ENCODE results near the gene TPR.

The TPR gene

DNA sequence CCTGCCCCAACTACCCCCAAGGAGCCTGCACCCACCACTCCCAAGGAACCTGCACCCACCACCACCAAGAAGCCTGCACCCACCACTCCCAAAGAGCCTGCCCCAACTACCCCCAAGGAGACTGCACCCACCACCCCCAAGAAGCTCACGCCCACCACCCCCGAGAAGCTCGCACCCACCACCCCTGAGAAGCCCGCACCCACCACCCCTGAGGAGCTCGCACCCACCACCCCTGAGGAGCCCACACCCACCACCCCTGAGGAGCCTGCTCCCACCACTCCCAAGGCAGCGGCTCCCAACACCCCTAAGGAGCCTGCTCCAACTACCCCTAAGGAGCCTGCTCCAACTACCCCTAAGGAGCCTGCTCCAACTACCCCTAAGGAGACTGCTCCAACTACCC, 67.6 kb downstream of the TPR start:
- H3K27me3 ChIP-seq (ENCODE audit: control insufficient read depth in 5 of 5, insufficient read depth in 4 of 5, low read length in 5 of 5) = no peaks in the 10 kb centered on the region
- H3K9me3 ChIP-seq (ENCODE audit: control insufficient read depth in 5 of 5, low read length in 5 of 5) = no peaks in the 10 kb centered on the region
- no peak overlapping the region for H3K27ac ChIP-seq (ENCODE audit: low read depth, low read length)
- no peak overlapping the region for H3K9ac ChIP-seq (ENCODE audit: low read length in 5 of 5)
- peaks cover 0 to 6% (median 0%) of the 10 kb centered on the region in 5 donors for H3K4me1 ChIP-seq (ENCODE audit: control insufficient read depth in 5 of 5, insufficient read depth in 5 of 5, low read length in 5 of 5)
- no peak overlapping the region for H3K4me3 ChIP-seq (ENCODE audit: low read depth in 1 of 5, low read length in 5 of 5)
- peaks cover 4 to 10% (median 7%) of the 10 kb centered on the region in 5 donors for H3K36me3 ChIP-seq (ENCODE audit: control insufficient read depth in 5 of 5, insufficient read depth in 5 of 5, low read length in 5 of 5)

DNA sequence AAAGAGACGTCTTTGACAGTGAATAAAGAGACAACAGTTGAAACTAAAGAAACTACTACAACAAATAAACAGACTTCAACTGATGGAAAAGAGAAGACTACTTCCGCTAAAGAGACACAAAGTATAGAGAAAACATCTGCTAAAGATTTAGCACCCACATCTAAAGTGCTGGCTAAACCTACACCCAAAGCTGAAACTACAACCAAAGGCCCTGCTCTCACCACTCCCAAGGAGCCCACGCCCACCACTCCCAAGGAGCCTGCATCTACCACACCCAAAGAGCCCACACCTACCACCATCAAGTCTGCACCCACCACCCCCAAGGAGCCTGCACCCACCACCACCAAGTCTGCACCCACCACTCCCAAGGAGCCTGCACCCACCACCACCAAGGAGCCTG, 68.5 kb downstream of the TPR start:
- no peak overlapping the region for H3K4me3 ChIP-seq (ENCODE audit: low read depth in 1 of 5, low read length in 5 of 5)
- no peak overlapping the region for H3K27ac ChIP-seq (ENCODE audit: low read depth, low read length)
- H3K4me1 ChIP-seq (ENCODE audit: control insufficient read depth in 5 of 5, insufficient read depth in 5 of 5, low read length in 5 of 5) = peaks cover 0 to 6% (median 0%) of the 10 kb centered on the region in 5 donors
- no peaks in the 10 kb centered on the region for H3K9me3 ChIP-seq (ENCODE audit: control insufficient read depth in 5 of 5, low read length in 5 of 5)
- no peak overlapping the region for H3K9ac ChIP-seq (ENCODE audit: low read length in 5 of 5)
- no peaks in the 10 kb centered on the region for H3K27me3 ChIP-seq (ENCODE audit: control insufficient read depth in 5 of 5, insufficient read depth in 4 of 5, low read length in 5 of 5)
- H3K36me3 ChIP-seq (ENCODE audit: control insufficient read depth in 5 of 5, insufficient read depth in 5 of 5, low read length in 5 of 5) = peaks cover 0 to 5% (median 0%) of the 10 kb centered on the region in 5 donors

DNA sequence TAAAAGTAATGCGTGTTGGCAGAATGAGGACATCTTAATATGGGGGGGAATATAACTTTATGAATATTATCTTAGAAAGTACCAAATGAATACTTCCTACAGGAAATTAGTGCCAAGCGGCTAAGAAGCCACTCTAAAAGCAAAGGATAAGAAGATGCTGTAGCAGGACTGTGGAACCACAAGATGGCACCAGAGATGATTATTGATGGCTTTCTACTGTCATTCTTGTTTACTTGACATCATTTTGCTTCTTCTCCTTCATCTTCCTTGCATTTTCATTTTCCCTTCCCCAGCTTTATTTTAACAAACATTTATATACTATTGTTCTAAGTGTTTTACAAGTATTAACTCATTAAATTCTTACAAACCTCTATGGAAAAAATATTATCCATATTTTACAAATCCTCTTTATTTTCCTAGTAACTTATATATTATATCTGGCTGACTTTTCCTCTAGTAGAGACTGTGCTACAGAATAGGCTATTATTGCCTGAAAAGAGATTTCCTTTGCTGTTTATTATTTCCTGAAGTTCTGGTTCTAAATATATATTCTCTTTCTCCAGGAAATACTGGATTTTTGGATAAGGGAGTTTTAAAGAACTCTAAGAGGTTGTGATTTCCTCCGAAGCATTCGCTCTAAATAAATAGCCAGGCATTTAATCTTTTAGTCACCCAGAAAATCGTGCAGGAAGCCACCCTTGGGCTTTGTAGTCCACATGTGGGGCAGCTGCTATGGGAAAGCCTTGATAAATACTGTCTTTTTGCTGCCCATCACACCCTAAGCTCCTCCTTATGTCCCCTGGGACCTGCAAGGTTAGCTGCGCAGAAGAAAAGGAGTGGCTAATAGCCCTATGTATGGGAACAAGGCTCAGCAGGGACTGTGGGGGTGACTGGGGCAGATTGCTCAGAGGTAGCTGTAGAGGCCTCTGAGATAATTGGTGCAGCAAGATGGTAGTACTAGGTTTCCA, 69.8 kb downstream of the TPR start:
- Histone ChIP-seq H3K4me3 (ENCODE audit: low read depth in 1 of 5, low read length in 5 of 5) (no peak overlapping the region), H3K4me1 (ENCODE audit: control insufficient read depth in 5 of 5, insufficient read depth in 5 of 5, low read length in 5 of 5) (peaks cover 0 to 6% (median 0%) of the 10 kb centered on the region in 5 donors), H3K9ac (ENCODE audit: low read length in 5 of 5) (no peak overlapping the region), H3K9me3 (ENCODE audit: control insufficient read depth in 5 of 5, low read length in 5 of 5) (no peaks in the 10 kb centered on the region), H3K36me3 (ENCODE audit: control insufficient read depth in 5 of 5, insufficient read depth in 5 of 5, low read length in 5 of 5) (peaks cover 0 to 1% (median 0%) of the 10 kb centered on the region in 5 donors), H3K27ac (ENCODE audit: low read depth, low read length) (no peak overlapping the region), H3K27me3 (ENCODE audit: control insufficient read depth in 5 of 5, insufficient read depth in 4 of 5, low read length in 5 of 5) (no peaks in the 10 kb centered on the region)

DNA sequence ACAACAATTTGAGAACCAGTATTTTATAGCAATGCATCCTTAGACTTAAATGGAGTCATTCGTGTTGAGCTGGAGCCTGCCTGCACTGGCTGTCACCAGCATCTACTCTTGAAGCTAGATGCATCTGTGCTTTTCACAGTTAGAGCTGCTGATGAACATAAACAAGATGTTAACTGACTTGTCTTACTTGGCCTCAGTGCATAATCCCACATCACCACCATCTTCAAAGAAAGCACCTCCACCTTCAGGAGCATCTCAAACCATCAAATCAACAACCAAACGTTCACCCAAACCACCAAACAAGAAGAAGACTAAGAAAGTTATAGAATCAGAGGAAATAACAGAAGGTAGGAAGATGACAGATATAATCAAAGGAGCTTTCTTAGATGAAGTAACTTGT, 71.1 kb downstream of the TPR start:
- H3K27me3 ChIP-seq (ENCODE audit: control insufficient read depth in 5 of 5, insufficient read depth in 4 of 5, low read length in 5 of 5) = no peaks in the 10 kb centered on the region
- H3K9ac ChIP-seq (ENCODE audit: low read length in 5 of 5) = no peak overlapping the region
- H3K4me1 ChIP-seq (ENCODE audit: control insufficient read depth in 5 of 5, insufficient read depth in 5 of 5, low read length in 5 of 5) = peaks cover 0 to 6% (median 0%) of the 10 kb centered on the region in 5 donors
- H3K4me3 ChIP-seq (ENCODE audit: low read depth in 1 of 5, low read length in 5 of 5) = no peak overlapping the region
- H3K9me3 ChIP-seq (ENCODE audit: control insufficient read depth in 5 of 5, low read length in 5 of 5) = no peaks in the 10 kb centered on the region
- H3K36me3 ChIP-seq (ENCODE audit: control insufficient read depth in 5 of 5, insufficient read depth in 5 of 5, low read length in 5 of 5) = no peaks in the 10 kb centered on the region
- no peak overlapping the region for H3K27ac ChIP-seq (ENCODE audit: low read depth, low read length)

DNA sequence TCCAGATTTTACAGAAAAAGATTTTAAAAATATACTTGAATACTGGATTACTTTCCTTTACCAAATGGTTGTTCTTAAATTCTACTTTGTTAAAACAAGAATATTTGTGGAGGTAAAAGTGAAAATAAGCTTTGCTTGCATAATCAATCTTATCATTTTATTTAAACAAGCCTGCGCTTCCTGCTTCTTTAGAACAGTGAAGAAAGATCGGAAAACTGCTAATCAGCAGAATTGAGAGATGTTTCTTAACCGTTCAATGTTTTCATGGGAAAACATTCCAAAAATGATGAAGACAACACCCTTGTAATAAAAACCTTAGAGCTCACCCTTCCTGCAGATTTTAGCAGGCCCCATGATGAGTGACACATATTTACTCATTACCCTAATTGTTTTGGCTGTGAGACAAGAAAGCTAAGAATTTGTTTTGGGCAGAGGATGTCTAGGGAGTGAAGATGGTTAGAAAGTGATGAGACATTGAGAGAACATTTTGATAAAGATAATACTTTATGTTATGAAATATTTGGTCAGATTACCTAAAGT, 72.6 kb downstream of the TPR start:
- peaks cover 0 to 6% (median 3%) of the 10 kb centered on the region in 5 donors for H3K4me1 ChIP-seq (ENCODE audit: control insufficient read depth in 5 of 5, insufficient read depth in 5 of 5, low read length in 5 of 5)
- H3K9ac ChIP-seq (ENCODE audit: low read length in 5 of 5) = no peak overlapping the region
- no peaks in the 10 kb centered on the region for H3K9me3 ChIP-seq (ENCODE audit: control insufficient read depth in 5 of 5, low read length in 5 of 5)
- no peak overlapping the region for H3K4me3 ChIP-seq (ENCODE audit: low read depth in 1 of 5, low read length in 5 of 5)
- H3K36me3 ChIP-seq (ENCODE audit: control insufficient read depth in 5 of 5, insufficient read depth in 5 of 5, low read length in 5 of 5) = no peaks in the 10 kb centered on the region
- no peaks in the 10 kb centered on the region for H3K27me3 ChIP-seq (ENCODE audit: control insufficient read depth in 5 of 5, insufficient read depth in 4 of 5, low read length in 5 of 5)
- no peak overlapping the region for H3K27ac ChIP-seq (ENCODE audit: low read depth, low read length)

DNA sequence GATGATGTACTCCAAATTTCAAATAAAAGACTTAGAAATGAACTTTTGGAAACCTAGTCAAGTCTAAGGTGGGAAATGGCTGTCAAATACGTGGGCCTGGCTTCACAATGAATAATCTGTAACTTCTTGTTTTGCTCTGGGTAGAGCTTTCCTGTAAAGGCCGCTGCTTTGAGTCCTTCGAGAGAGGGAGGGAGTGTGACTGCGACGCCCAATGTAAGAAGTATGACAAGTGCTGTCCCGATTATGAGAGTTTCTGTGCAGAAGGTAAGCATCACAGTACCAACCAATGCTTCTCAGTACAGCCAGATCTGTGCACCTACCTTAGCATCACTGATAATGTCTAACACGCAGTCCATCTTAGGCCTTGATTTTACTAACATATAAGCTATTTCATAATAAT, 73.6 kb downstream of the TPR start:
- Histone ChIP-seq H3K9me3 (ENCODE audit: control insufficient read depth in 5 of 5, low read length in 5 of 5) (no peaks in the 10 kb centered on the region), H3K4me3 (ENCODE audit: low read depth in 1 of 5, low read length in 5 of 5) (no peak overlapping the region), H3K36me3 (ENCODE audit: control insufficient read depth in 5 of 5, insufficient read depth in 5 of 5, low read length in 5 of 5) (no peaks in the 10 kb centered on the region), H3K27me3 (ENCODE audit: control insufficient read depth in 5 of 5, insufficient read depth in 4 of 5, low read length in 5 of 5) (no peaks in the 10 kb centered on the region), H3K27ac (ENCODE audit: low read depth, low read length) (no peak overlapping the region), H3K4me1 (ENCODE audit: control insufficient read depth in 5 of 5, insufficient read depth in 5 of 5, low read length in 5 of 5) (peaks cover 0 to 6% (median 3%) of the 10 kb centered on the region in 5 donors), H3K9ac (ENCODE audit: low read length in 5 of 5) (no peak overlapping the region)

DNA sequence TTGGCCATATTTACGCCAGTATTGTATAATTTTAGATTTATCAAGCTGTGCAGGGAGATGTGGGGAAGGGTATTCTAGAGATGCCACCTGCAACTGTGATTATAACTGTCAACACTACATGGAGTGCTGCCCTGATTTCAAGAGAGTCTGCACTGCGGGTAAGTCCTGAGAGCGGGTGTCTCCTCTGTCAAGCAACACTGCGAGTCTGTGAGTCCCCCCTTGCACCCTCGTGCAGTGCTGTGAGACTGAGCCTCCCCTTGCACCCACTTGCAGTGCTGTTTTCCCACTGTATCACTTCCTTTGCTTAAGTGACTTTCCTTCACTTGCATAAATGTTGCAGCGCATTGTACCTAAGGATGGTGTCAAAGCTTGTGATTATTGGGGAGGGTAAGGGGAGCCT, 75.0 kb downstream of the TPR start:
- Histone ChIP-seq H3K27ac (ENCODE audit: low read depth, low read length) (no peak overlapping the region), H3K9ac (ENCODE audit: low read length in 5 of 5) (no peak overlapping the region), H3K4me3 (ENCODE audit: low read depth in 1 of 5, low read length in 5 of 5) (no peak overlapping the region), H3K36me3 (ENCODE audit: control insufficient read depth in 5 of 5, insufficient read depth in 5 of 5, low read length in 5 of 5) (no peaks in the 10 kb centered on the region), H3K4me1 (ENCODE audit: control insufficient read depth in 5 of 5, insufficient read depth in 5 of 5, low read length in 5 of 5) (peaks cover 0 to 8% (median 5%) of the 10 kb centered on the region in 5 donors), H3K9me3 (ENCODE audit: control insufficient read depth in 5 of 5, low read length in 5 of 5) (no peaks in the 10 kb centered on the region), H3K27me3 (ENCODE audit: control insufficient read depth in 5 of 5, insufficient read depth in 4 of 5, low read length in 5 of 5) (no peaks in the 10 kb centered on the region)

DNA sequence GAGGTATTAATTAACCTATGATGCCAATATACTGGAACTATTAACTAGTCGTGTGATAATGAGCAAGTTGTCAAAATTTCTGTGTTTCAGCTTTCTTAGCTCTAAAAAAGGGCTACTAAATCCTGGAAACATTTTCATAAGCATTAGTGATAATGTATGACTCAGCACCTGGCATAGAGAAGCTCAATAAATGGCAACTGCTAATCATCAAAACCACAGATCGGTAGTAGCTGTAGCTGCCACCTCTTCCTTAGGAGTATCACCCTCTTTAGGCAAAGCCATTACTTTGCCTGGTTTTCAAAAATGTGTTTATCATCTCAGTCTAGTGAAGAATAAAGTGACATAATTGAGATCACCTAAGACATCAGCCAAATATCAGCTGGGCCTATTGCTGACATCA, 75.5 kb downstream of the TPR start:
- no peaks in the 10 kb centered on the region for H3K36me3 ChIP-seq (ENCODE audit: control insufficient read depth in 5 of 5, insufficient read depth in 5 of 5, low read length in 5 of 5)
- no peak overlapping the region for H3K9ac ChIP-seq (ENCODE audit: low read length in 5 of 5)
- H3K27me3 ChIP-seq (ENCODE audit: control insufficient read depth in 5 of 5, insufficient read depth in 4 of 5, low read length in 5 of 5) = no peaks in the 10 kb centered on the region
- no peaks in the 10 kb centered on the region for H3K9me3 ChIP-seq (ENCODE audit: control insufficient read depth in 5 of 5, low read length in 5 of 5)
- peaks cover 0 to 8% (median 5%) of the 10 kb centered on the region in 5 donors for H3K4me1 ChIP-seq (ENCODE audit: control insufficient read depth in 5 of 5, insufficient read depth in 5 of 5, low read length in 5 of 5)
- H3K4me3 ChIP-seq (ENCODE audit: low read depth in 1 of 5, low read length in 5 of 5) = no peak overlapping the region
- H3K27ac ChIP-seq (ENCODE audit: low read depth, low read length) = no peak overlapping the region

DNA sequence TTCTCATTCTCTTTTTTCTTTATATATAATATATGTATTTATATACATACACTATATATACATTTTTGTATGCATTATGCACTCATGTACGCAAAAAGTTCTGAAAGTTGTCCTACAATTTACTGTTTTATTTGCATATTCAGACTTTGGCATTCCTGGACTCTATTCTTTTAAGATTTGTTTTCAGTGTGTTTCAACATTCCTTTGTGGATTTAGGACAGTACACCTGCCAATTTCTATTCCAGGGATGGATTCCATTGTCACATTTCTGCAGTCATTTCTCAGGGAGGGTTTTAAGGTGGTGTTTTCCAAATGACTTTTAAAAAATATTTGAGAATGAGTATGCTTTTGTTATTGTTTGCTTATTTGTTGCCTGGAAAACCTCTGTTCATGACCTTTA, 76.2 kb downstream of the TPR start:
- no peaks in the 10 kb centered on the region for H3K9me3 ChIP-seq (ENCODE audit: control insufficient read depth in 5 of 5, low read length in 5 of 5)
- no peaks in the 10 kb centered on the region for H3K27me3 ChIP-seq (ENCODE audit: control insufficient read depth in 5 of 5, insufficient read depth in 4 of 5, low read length in 5 of 5)
- H3K27ac ChIP-seq (ENCODE audit: low read depth, low read length) = no peak overlapping the region
- peaks cover 0 to 8% (median 5%) of the 10 kb centered on the region in 5 donors for H3K4me1 ChIP-seq (ENCODE audit: control insufficient read depth in 5 of 5, insufficient read depth in 5 of 5, low read length in 5 of 5)
- no peak overlapping the region for H3K9ac ChIP-seq (ENCODE audit: low read length in 5 of 5)
- H3K36me3 ChIP-seq (ENCODE audit: control insufficient read depth in 5 of 5, insufficient read depth in 5 of 5, low read length in 5 of 5) = no peaks in the 10 kb centered on the region
- no peak overlapping the region for H3K4me3 ChIP-seq (ENCODE audit: low read depth in 1 of 5, low read length in 5 of 5)

DNA sequence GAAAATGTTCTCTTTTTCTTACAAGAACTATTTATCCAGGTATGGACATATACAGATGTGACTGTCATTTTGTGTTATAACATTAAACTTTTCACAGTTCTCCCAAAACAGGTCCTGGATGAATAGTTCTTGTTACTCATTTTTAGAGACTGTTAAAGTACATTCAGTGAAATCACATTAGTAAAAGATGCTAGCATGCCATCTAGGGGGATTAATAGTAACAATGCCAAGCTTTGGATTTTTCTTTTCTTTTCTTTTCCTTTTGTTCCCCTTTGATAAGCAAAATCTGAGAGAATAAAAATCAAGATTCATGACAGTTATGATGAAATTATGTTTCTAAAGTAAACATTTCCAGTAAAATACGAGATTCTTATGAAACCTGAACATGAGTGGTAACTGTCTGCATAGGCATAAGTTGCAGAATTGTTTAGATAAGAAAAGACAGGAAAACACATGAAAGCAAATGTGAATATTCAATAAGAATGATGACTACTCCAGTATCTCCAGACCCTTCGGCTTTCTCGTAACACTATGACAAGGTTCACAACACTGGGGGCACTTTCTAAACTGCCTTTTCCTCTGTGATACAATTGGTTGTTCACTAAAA, 77.5 kb downstream of the TPR start:
- Histone ChIP-seq H3K4me3 (ENCODE audit: low read depth in 1 of 5, low read length in 5 of 5) (no peak overlapping the region), H3K36me3 (ENCODE audit: control insufficient read depth in 5 of 5, insufficient read depth in 5 of 5, low read length in 5 of 5) (no peaks in the 10 kb centered on the region), H3K9me3 (ENCODE audit: control insufficient read depth in 5 of 5, low read length in 5 of 5) (no peaks in the 10 kb centered on the region), H3K9ac (ENCODE audit: low read length in 5 of 5) (no peak overlapping the region), H3K27me3 (ENCODE audit: control insufficient read depth in 5 of 5, insufficient read depth in 4 of 5, low read length in 5 of 5) (no peaks in the 10 kb centered on the region), H3K4me1 (ENCODE audit: control insufficient read depth in 5 of 5, insufficient read depth in 5 of 5, low read length in 5 of 5) (peaks cover 0 to 8% (median 5%) of the 10 kb centered on the region in 5 donors), H3K27ac (ENCODE audit: low read depth, low read length) (no peak overlapping the region)

Data from subcutaneous abdominal adipose tissue (tissue), 5 donors.